LHCN-M2 (cell line): ENCODE results near the gene CFAP65. TPM values are rescaled to one million over a fixed set of nuclear protein-coding genes. Genes with fewer than 3 reads are reported as not detected.

Experiments used
- DNase-seq: peaks from one replicate; pipeline ENCODE4 v3.0.0-alpha.2; 2012; ENCODE audit warnings: low read depth
- total RNA-seq: library from RNA; depleted of rRNA; stranded (reverse); fragments of >200 nt; gene quantifications from 2 replicates; pipeline ENCODE4 v1.2.3, GENCODE V29; 2014

The CFAP65 gene
- total RNA-seq, 1 experiment from 2014 or later, result not detected

DNA sequence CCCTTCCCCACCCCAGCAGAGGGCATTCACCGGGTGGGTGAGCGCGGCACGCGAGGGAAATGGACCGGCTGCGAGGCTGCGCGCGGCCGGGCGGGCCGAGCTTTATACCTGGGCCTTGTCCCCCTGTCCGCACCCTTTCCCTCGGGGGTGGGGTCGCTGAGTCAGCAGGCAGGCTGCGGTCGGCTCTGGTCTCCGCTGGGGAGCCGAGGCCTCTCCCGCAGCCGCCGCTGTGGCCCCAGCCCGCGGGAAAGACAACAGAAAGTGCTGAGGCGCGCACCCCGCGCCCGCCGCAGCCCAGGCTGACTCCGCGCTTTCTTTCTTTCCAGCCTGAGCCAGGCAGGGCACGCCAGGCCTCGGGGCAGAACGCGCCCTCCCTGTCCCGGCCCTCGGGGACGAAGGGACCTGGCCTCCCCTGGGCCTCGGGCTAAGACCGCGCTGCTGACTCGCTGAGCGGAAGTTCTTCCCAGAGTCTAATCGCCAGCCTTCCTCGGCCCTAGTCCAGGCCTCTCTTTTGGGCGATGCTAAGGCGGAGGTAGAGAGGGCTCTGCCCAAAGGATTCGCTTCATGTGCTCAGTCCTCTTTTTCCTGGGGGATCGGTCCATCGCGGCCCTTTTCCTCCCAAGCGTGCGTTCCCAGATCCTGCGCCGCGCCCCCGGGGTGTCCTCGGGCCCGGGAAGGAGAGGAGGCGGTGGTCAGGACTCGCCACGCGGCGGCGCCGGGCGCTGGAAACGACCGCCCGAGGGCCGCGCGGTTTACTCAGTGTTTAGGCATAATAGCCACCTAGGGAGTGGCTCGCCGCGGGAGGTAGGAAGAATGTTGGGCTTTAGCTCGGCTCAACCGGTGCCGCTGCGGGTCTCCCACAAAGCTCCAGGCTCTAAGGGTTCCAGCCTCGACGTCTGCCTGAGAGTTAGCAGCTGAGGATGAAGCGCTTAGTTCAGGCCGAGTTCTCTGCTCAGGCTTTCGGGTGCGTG is 47.7 kb downstream of the CFAP65 start, which contains the start of gene CRYBA2:
Gene CRYBA2, minus strand, starts transcription at position 78 of the 971 bp plus-strand sequence. CDS start 246 bp downstream, outside the sequence.
- DNase-seq, result no peak

DNA sequence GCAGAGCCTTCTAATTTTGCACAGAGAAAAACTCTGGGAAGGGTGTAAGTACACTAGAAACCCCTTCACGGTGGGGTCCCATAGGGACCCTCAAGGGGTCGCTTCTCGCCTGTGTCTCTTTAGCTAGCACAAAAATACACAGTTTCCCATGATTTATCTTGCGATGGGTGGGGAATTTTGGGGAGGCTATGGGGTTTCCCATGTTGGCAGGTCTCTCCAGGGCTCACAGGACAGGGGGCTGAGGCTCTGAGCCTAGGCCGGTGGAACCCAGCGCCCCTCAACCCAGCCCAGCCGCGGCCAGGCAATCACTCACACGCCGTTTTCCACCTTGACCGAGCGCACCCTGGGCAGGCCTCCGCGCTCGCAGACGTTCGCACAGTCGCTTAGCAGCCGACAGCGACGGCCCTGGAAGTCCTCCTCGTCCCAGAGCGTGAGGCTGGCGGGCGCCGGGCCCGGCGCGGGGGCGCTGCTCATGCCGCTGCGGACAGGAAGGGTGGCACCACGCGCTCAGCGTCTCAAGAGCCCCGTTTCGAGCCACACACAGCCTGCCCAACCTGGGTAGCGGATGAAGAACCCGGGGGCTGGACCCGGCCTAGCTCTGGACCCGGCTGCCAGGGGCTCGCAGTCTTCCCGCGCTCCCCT is 48.5 kb downstream of the CFAP65 start:
- DNase-seq, result no peak

GRCh38 chr2:218992196-218992595 is 49.1 kb downstream of the CFAP65 start:
- DNase-seq, result no peak

DNA sequence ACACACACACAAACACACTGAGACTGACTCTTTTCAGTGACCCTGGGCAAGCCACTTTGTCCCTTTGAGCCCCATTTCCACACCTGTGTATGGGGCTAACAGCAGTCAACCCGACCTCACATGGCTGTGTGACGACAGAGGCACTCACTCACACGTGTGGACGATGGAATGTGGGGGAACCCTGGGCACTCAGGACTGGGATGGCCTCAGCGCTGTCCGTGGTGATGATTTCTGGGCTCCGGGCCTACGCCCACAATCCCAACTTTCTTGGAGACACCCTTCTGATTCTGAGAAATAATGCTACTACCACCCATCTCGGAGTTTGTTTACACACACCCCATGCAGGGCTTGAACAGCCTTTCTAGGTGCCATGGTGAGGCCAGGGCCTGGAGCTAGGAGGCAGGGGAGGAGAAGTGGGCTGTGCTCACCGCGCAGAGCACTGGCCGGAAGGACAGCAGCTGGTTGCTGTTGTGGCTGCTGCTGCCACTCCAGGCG is 49.6 kb downstream of the CFAP65 start:
- peak; percentile 43 for DNase-seq

GRCh38 chr2:218990612-218991011 is 50.7 kb downstream of the CFAP65 start:
- no peak for DNase-seq

GRCh38 chr2:218990052-218990451 is 51.3 kb downstream of the CFAP65 start:
- no peak for DNase-seq

GRCh38 chr2:218988650-218989049 is 52.7 kb downstream of the CFAP65 start:
- DNase-seq, result no peak

GRCh38 chr2:218988164-218988563 is 53.2 kb downstream of the CFAP65 start:
- DNase-seq, result no peak

DNA sequence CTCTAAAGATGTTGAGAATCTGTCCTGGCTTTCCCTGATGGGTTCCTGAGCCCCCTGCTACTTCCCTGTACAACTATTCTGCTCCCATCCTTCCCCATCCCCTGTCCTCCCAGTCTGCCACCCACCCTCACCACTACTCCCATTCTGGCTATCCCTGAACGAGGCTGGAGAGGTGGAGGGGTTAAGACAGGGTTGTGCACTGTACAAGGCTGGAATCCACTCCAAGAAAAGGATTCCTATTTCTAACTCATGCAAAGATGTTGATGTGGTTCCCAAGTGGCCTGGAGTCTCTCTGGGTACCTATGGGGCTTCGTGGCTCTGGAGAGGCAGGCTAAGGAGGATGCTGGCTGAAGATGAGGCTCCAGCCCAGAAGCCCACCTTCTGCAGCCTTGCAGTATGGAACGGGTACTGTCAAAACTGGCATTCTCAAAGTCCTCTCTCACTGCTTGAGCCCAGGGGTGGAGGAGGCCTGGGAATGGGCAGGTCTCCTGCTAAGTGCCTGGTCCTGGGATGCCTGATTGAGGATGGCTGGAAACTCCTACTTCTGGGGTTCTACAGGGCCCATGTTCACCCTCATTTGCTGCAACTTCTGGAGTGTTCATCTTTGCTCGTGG is 55.1 kb downstream of the CFAP65 start:
- DNase-seq, result no peak

DNA sequence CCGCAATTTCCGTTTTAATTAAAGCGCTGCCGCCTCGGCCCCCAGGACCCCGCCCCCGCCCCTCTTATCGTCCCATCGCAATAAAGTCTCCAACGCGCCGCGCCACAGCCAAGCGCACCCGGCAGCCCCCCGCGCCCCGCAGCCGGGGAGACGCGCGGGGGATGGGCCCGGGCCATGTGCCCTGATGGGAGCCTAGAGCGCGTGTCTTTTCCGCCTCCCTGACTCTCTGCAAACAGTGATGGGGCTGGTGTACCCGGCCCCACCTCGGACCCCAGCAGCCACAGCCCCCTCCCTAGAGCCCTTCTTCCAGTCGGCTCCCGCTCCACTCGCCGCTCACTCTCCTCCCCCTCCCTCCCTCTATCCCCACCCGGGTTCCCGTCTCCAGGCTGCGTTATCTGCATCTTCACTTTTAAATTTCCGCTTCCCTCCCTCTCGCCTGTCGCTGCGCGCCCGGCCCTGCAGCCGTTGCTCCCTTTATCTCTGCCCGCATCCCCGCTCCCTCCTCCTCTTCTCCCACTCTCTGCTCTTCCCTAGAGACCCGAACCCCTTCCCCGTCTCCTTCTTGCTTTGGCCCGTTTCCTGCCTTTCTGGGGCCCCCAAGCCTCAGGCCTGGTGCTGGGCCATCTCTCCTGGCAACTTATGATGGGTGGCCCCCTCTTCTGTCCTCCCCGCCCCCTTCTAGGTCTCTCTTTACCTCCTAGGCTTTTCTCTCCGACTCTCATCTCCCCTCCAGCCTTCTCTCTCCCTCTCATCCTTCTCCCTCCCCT is 55.8 kb downstream of the CFAP65 start:
- no peak for DNase-seq

- DNase-seq, result no peak
These were observed 56.3 kb downstream of the CFAP65 start, which contains the start of gene FEV for GRCh38 chr2:218985021-218985324. FEV (minus strand) TSS chr2:218985184; CDS start chr2:218985075, 109 bp downstream.

- DNase-seq, result no peak
These were observed 56.9 kb downstream of the CFAP65 start for GRCh38 chr2:218984239-218985020.

- no peak for DNase-seq
These were observed 57.4 kb downstream of the CFAP65 start for GRCh38 chr2:218983934-218984238.

- DNase-seq, result no peak
These were observed 57.9 kb downstream of the CFAP65 start for GRCh38 chr2:218983263-218983933.

- no peak for DNase-seq
These were observed 58.6 kb downstream of the CFAP65 start for GRCh38 chr2:218982586-218983262.

GRCh38 chr2:218981881-218982585 is 59.3 kb downstream of the CFAP65 start:
- no peak for DNase-seq

DNA sequence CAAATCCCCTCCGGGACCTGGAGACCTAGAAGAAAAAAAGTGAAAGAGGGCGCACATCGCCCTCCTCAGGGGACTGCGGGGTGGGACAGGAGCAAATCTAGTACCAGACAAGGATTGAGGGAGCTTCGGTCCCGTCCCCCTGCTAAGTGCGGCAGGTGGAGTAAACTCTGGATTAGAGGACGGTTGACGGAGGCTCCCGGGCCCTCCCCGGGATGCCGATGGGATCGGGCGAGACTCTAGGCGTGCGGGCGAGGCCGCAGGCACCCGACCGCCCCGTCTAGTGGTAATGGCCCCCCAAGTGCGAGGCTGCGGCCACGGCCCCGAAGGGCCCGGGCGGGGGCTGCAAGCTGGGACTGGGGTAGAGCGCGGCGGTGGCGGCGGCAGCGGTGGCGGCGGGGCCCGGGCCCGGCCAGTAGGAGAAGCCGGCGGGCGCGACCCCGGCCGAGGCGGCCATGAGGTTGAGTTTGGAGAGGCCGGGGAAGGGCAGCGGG is 59.9 kb downstream of the CFAP65 start:
- no peak for DNase-seq

GRCh38 chr2:218980735-218981389 is 60.5 kb downstream of the CFAP65 start:
- DNase-seq, result no peak
